PC-9 (cell line): Measurements from ENCODE around the gene CDA. TPM values are rescaled to one million over a fixed set of nuclear protein-coding genes. Genes with fewer than 3 reads are reported as not detected.

ENCODE experiments used
- BruUV-seq: library from RNA; stranded (reverse); fragments of 400-500 nt; replicated peaks from 2 replicates; lab custom pipeline; 2021; lab: Mats Ljungman, UMichigan
- CTCF ChIA-PET: fragments of 300-600 bp; sonication (Branson Sonifier 250); formaldehyde crosslinking; loops from one replicate; lab custom pipeline; 2022; ENCODE audit warnings: antibody characterized with exemption; lab: Charles Lee
- POLR2A ChIA-PET: fragments of 300-600 bp; sonication (Branson Sonifier 250); formaldehyde crosslinking; loops from one replicate; lab custom pipeline; 2022; ENCODE audit warnings: antibody characterized with exemption; ENCODE audit not compliant: unreplicated experiment; lab: Charles Lee
- DNase-seq, 2 experiments: peaks; one replicate each; pipeline versions ENCODE4 v3.0.0 to v3.0.0-alpha.2; 2015 to 2022; ENCODE audit warnings: mixed read lengths in 1 of 2
- H2AFZ ChIP-seq: fragments of 200-600 bp; sonication (generic); 2 replicates; pipeline ENCODE4 v1.8.1; 2017; ENCODE audit warnings: antibody characterized with exemption
- H3F3A ChIP-seq: fragments of 200-600 bp; sonication (generic); 2 replicates; pipeline ENCODE4 v1.8.1; 2017; ENCODE audit warnings: antibody characterized with exemption, mild to moderate bottlenecking, low read depth; ENCODE audit not compliant: insufficient read depth
- H3K27ac ChIP-seq: fragments of 200-600 bp; sonication (generic); 2 replicates; pipeline ENCODE4 v1.6.1; 2016; ENCODE audit warnings: mixed run types
- H3K27me3 ChIP-seq: fragments of 200-600 bp; sonication (generic); 2 replicates; pipeline ENCODE4 v1.6.1; 2016; ENCODE audit warnings: low read depth, mixed run types; ENCODE audit not compliant: insufficient read depth
- H3K36me3 ChIP-seq: fragments of 200-600 bp; sonication (generic); 2 replicates; pipeline ENCODE4 v1.6.1; 2016; ENCODE audit warnings: low read depth, mixed run types
- H3K4me1 ChIP-seq: fragments of 200-600 bp; sonication (generic); replicated peaks from 2 replicates; pipeline ENCODE4 v1.6.1; 2016; ENCODE audit warnings: mixed run types; ENCODE audit not compliant: insufficient read depth
- H3K4me2 ChIP-seq: fragments of 200-600 bp; sonication (generic); 2 replicates; pipeline ENCODE4 v1.6.1; 2017; ENCODE audit warnings: mixed run types
- H3K4me3 ChIP-seq: fragments of 200-600 bp; sonication (generic); 2 replicates; pipeline ENCODE4 v1.6.1; 2016; ENCODE audit warnings: mixed run types
- H3K79me2 ChIP-seq: fragments of 200-600 bp; sonication (generic); 2 replicates; pipeline ENCODE4 v1.6.1; 2017; ENCODE audit warnings: low read depth, mixed run types
- H3K9me2 ChIP-seq: fragments of 200-600 bp; sonication (generic); 2 replicates; pipeline ENCODE4 v1.8.1; 2017; ENCODE audit warnings: mild to moderate bottlenecking; ENCODE audit not compliant: insufficient read depth
- H3K9me3 ChIP-seq: fragments of 200-600 bp; sonication (generic); 2 replicates; pipeline ENCODE4 v1.8.1; 2016; ENCODE audit warnings: low read depth; ENCODE audit not compliant: insufficient read depth
- H4K20me1 ChIP-seq: fragments of 200-600 bp; sonication (generic); 2 replicates; pipeline ENCODE4 v1.8.1; 2017; ENCODE audit not compliant: insufficient read depth
- EZH2 ChIP-seq: fragments of 200-600 bp; sonication (generic); IDR thresholded peaks from 2 replicates; pipeline ENCODE4 v1.8.0; 2017; ENCODE audit warnings: antibody characterized with exemption, low read depth
- intact Hi-C: fragments of 100-400 bp; cut with micrococcal nuclease; formaldehyde crosslinking; loops from one replicate; pipeline ENCODE4 v1.10.0; 2022; ENCODE audit not compliant: unreplicated experiment
- total RNA-seq: library from RNA; stranded (reverse); gene quantifications from 2 replicates; pipeline ENCODE4 v1.2.3, GENCODE V29; 2021
- TF ChIP-seq, protein P1 (sequence below): fragments of 200-600 bp; sonication (generic); conservative IDR thresholded peaks from 2 replicates; pipeline ENCODE4 v1.6.1; 2017; ENCODE audit warnings: mixed run types, antibody characterized with exemption, mild to moderate bottlenecking, moderate library complexity

CDA gene
- total RNA-seq, 1 experiment from 2014 or later: 56.6 TPM

DNA sequence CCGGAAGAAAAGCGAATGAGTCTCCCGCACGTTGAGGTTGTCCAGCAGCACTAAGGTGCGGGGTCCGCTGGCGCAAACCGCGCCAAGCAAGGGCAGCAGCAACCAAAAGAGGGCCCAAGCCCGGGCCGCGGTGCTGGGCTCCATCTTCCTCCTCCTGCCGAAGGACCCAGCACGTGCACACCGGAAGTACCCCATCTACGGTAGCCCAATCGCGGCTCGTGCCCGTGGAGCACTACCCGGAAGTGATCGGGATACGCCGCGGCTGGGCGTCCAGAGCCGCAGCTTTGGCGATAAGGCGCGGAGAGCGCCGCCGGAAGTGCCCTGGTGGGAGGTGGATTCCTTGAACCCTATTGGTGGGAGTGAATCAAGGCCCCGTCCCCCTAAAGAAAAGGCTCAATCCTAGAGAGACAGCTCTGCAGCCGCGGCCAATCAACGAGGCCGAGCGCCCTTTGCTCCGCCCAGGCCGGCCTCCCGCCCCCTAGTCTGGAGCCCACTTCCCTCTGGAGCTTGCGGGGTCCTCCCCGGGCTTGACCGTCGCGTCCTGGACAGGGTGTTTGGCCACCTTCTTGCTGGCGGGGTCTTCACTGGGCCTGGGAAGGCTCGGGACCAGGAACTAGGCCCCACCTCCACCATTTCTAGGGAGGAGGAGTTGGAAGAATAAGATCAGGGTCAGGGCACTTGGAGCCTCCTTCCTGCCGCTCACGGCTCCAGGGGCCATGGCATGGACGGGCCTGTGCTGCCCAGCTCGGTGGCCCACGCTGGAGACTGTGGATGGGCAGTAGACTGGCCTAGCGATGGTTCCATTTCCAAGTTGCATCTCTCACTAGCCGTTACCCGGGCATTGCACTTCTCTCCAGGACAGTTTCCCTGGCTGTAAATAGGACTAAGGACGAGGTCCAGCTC is 72.6 kb downstream of the CDA start, which contains the start of gene DDOST:
TSS of gene DDOST (minus strand) at position 163 of the 903 bp plus-strand sequence. CDS start at position 144, 19 bp downstream.
- Histone ChIP-seq H3K4me3 (peak within 1 kb of the TSS; percentile 92), H4K20me1 (peaks cover 9% of the 10 kb centered on the region; the same call in 1 of the 2 replicates), H3K79me2 (peaks cover 48% of the 10 kb centered on the region), H2AFZ (peak within 1 kb of the TSS; percentile 84), H3K36me3 (no peaks in the 10 kb centered on the region; the same call in 1 of the 2 replicates), H3K27ac (peak within 1 kb of the TSS; percentile 41), H3K27me3 (no peaks in the 10 kb centered on the region), H3K9me2 (no peaks in the 10 kb centered on the region), H3F3A (no peaks in the 10 kb centered on the region; the same call in 1 of the 2 replicates), H3K9me3 (no peaks in the 10 kb centered on the region), H3K4me2 (peak within 1 kb of the TSS; percentile 93), H3K4me1 (peaks cover 11% of the 10 kb centered on the region)
- ChIA-PET POLR2A (interaction anchor here (0.5 to 0.6 kb wide), 5 partner anchors 48 to 676 kb away, joined by 3 to 12 read pairs (median 6); no protein-coding TSS in a partner anchor), CTCF (interaction anchor here (0.6 kb wide), 1 partner anchor 508 kb away, joined by 10 read pairs; no protein-coding TSS in a partner anchor)
- TF ChIP-seq, protein P1, sequence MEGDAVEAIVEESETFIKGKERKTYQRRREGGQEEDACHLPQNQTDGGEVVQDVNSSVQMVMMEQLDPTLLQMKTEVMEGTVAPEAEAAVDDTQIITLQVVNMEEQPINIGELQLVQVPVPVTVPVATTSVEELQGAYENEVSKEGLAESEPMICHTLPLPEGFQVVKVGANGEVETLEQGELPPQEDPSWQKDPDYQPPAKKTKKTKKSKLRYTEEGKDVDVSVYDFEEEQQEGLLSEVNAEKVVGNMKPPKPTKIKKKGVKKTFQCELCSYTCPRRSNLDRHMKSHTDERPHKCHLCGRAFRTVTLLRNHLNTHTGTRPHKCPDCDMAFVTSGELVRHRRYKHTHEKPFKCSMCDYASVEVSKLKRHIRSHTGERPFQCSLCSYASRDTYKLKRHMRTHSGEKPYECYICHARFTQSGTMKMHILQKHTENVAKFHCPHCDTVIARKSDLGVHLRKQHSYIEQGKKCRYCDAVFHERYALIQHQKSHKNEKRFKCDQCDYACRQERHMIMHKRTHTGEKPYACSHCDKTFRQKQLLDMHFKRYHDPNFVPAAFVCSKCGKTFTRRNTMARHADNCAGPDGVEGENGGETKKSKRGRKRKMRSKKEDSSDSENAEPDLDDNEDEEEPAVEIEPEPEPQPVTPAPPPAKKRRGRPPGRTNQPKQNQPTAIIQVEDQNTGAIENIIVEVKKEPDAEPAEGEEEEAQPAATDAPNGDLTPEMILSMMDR: no peak
- no peak for TF ChIP-seq EZH2
- intact Hi-C loops: no loop called here
- DNase-seq: peak; percentile 91 to 94
- TSS peak; percentile 86 for BruUV-seq

DNA sequence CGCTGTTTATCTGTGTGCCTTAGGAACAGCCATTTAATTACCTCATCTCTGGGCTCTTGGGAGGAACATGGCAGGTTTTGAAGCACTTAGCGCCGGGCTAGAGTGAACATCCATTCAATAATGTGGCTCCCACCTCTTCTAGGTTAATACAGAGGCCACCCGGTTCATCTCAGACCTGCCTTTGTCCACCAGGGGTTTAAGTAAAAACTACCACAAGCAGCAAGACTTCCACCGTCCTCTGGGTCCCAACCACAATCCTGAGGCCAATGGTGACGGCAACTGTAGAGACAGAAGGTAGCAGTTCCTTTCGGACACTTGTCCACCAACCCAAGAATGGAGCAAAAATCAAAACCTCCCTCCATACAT is 73.2 kb downstream of the CDA start:
- peaks cover 11% of the 10 kb centered on the region for H3K4me1 ChIP-seq
- no TSS peak for BruUV-seq
- no peaks in the 10 kb centered on the region; the same call in 1 of the 2 replicates for H3F3A ChIP-seq
- no peaks in the 10 kb centered on the region for H3K9me2 ChIP-seq
- ChIA-PET CTCF (no interaction called here), POLR2A (interaction anchor here (0.6 kb wide), 2 partner anchors 48 to 675 kb away, joined by 4 to 12 read pairs; no protein-coding TSS in a partner anchor)
- no peaks in the 10 kb centered on the region for H3K27me3 ChIP-seq
- peaks cover 41% of the 10 kb centered on the region for H3K79me2 ChIP-seq
- DNase-seq: no peak
- no peaks in the 10 kb centered on the region; the same call in 1 of the 2 replicates for H3K36me3 ChIP-seq
- intact Hi-C loops: no loop called here
- TF ChIP-seq, protein P1: no peak
- TF ChIP-seq EZH2: no peak
- peaks cover 5% of the 10 kb centered on the region; the same call in 1 of the 2 replicates for H4K20me1 ChIP-seq
- H2AFZ ChIP-seq: peak overlapping the region; percentile 78; the same call in 1 of the 2 replicates
- peak overlapping the region; percentile 92 for H3K4me3 ChIP-seq
- peak overlapping the region; percentile 41 for H3K27ac ChIP-seq
- no peaks in the 10 kb centered on the region for H3K9me3 ChIP-seq
- peak overlapping the region; percentile 93 for H3K4me2 ChIP-seq

DNA sequence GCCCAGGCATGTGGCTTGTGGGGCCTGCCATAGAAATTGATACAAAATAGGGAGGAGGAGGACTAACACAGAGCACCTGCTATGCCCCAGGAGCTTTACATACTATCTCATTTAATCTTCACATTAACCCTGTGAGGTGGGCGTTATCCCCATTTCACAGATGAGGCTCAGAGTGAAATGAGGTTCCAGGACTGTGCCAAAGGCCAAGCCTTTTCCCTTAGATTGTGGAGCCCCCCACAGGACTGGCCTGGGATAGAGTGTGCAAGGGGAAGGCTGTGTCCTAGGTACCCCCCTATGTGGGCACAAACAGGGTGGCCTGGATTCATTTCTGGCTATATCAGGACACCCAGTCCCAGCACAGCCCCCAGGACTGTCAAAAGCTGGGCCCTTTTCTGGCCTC is 74.5 kb downstream of the CDA start:
- H2AFZ ChIP-seq: no peak overlapping the region
- H3K9me2 ChIP-seq: no peaks in the 10 kb centered on the region
- H4K20me1 ChIP-seq: no peaks in the 10 kb centered on the region
- no peaks in the 10 kb centered on the region for H3K27me3 ChIP-seq
- H3F3A ChIP-seq: no peaks in the 10 kb centered on the region; the same call in 1 of the 2 replicates
- ChIA-PET CTCF (interaction anchor here (0.7 kb wide), 1 partner anchor 262 kb away, joined by 3 read pairs; no protein-coding TSS in a partner anchor), POLR2A (no interaction called here)
- H3K79me2 ChIP-seq: peaks cover 28% of the 10 kb centered on the region
- no peak overlapping the region for H3K4me2 ChIP-seq
- no peak overlapping the region for H3K27ac ChIP-seq
- DNase-seq: no peak
- no peaks in the 10 kb centered on the region for H3K9me3 ChIP-seq
- no peak overlapping the region for H3K4me3 ChIP-seq
- intact Hi-C loops: no loop called here
- H3K4me1 ChIP-seq: peaks cover 11% of the 10 kb centered on the region
- no peak for TF ChIP-seq EZH2
- TF ChIP-seq, protein P1: no peak
- H3K36me3 ChIP-seq: no peaks in the 10 kb centered on the region
- no TSS peak for BruUV-seq
